Testis (tissue), 3 donors: ENCODE results near the gene SAE1. TPM values are rescaled to one million over a fixed set of nuclear protein-coding genes. Genes with fewer than 3 reads are reported as not detected.

Experiments
- DNase-seq: peaks from one replicate; pipeline ENCODE4 v3.0.0-alpha.2; 2019
- H3K27ac ChIP-seq, 2 donors: fragments of 200-600 bp; sonication (generic); one replicate each; pipeline ENCODE4 v1.5.1; 2019
- H3K27me3 ChIP-seq: fragments of 200-600 bp; sonication (generic); one replicate; pipeline ENCODE4 v1.5.1; 2019
- H3K36me3 ChIP-seq: fragments of 200-600 bp; sonication (generic); one replicate; pipeline ENCODE4 v1.5.1; 2017; ENCODE audit warnings: low read depth; ENCODE audit errors: missing control alignments
- H3K4me1 ChIP-seq: fragments of 200-600 bp; sonication (generic); one replicate; pipeline ENCODE4 v1.5.1; 2019
- H3K4me3 ChIP-seq, 2 donors: fragments of 200-600 bp; sonication (generic); one replicate each; pipeline ENCODE4 v1.5.1; 2017 to 2019
- H3K9me3 ChIP-seq: fragments of 200-600 bp; sonication (generic); one replicate; pipeline ENCODE4 v1.5.1; 2017
- CTCF ChIP-seq, 3 experiments: fragments of 450-650 bp in 2 of 3; fragments of 200-600 bp in 1 of 3; sonication (generic) in 1 of 3; IDR thresholded peaks; one replicate each; pipeline ENCODE4 v1.5.1; 2016 to 2019; ENCODE audit warnings: antibody characterized with exemption in 3 of 3, mild to moderate bottlenecking in 2 of 3, moderate library complexity in 1 of 3
- POLR2A ChIP-seq: fragments of 450-650 bp; IDR thresholded peaks from one replicate; pipeline ENCODE4 v1.6.1; 2017; ENCODE audit warnings: antibody characterized with exemption, mild to moderate bottlenecking, moderate library complexity
- WGBS, 2 donors: methylation state at CpG; one replicate each; pipeline ENCODE4 v1.1.5; 2018; 5-methylcytosine and 5-hydroxymethylcytosine counted together
- intact Hi-C: fragments of 100-400 bp; cut with DNase I; formaldehyde crosslinking; loops from one replicate; pipeline ENCODE4 v1.15.1; 2023; ENCODE audit warnings: low total_unique reads
- polyA plus RNA-seq: library from polyadenylated mRNA; stranded (reverse); fragments of 350-450 nt; fragmentation: Illumina TruSeq; extraction: RNeasy Lipid Tissue Mini Kit (QIAGEN cat#74804); gene quantifications from one replicate; pipeline ENCODE4 v1.2.3, GENCODE V29; 2014; ENCODE audit warnings: low read depth, low replicate concordance; ENCODE audit not compliant: insufficient read depth
- total RNA-seq, 2 donors: library from RNA; depleted of rRNA; stranded (reverse); fragments of >200 nt; gene quantifications; one replicate each; pipeline ENCODE4 v1.2.3, GENCODE V29; 2016

Gene SAE1
- total and polyA plus RNA-seq, 3 donors from 2014 or later = 105 to 185 (median 124) TPM

GRCh38 chr19:47161876-47162489, 31.3 kb downstream of the SAE1 start:
- intact Hi-C loops = no loop called here
- H3K4me1 ChIP-seq = peaks cover 14% of the 10 kb centered on the region
- no peak overlapping the region for H3K4me3 ChIP-seq
- TF ChIP-seq CTCF (IDR thresholded peaks at IDR 0.05) (no peak), POLR2A (no peak)
- WGBS, 2 donors = 58 to 76% methylated on average over 3 of the region's 3 CpGs
- no peaks in the 10 kb centered on the region for H3K9me3 ChIP-seq
- H3K27me3 ChIP-seq = no peaks in the 10 kb centered on the region
- H3K27ac ChIP-seq = no peak overlapping the region
- no peaks in the 10 kb centered on the region for H3K36me3 ChIP-seq
- no peak for DNase-seq

- no peak for DNase-seq
- no peak overlapping the region for H3K27ac ChIP-seq
- 89 to 91% methylated on average over 7 of the region's 7 CpGs for WGBS, 2 donors
- no peaks in the 10 kb centered on the region for H3K36me3 ChIP-seq
- intact Hi-C loops = no loop called here
- no peaks in the 10 kb centered on the region for H3K9me3 ChIP-seq
- no peaks in the 10 kb centered on the region for H3K4me1 ChIP-seq
- H3K27me3 ChIP-seq = no peaks in the 10 kb centered on the region
- TF ChIP-seq CTCF (IDR thresholded peaks at IDR 0.05) (no peak), POLR2A (no peak)
- H3K4me3 ChIP-seq = no peak overlapping the region
These were observed 37.4 kb downstream of the SAE1 start for GRCh38 chr19:47168065-47168464.

- H3K36me3 ChIP-seq = no peaks in the 10 kb centered on the region
These were observed 42.2 kb downstream of the SAE1 start for GRCh38 chr19:47172666-47173455.

GRCh38 chr19:47176071-47176626, 45.5 kb downstream of the SAE1 start:
- no peak for DNase-seq
- 83 to 92% methylated on average over 5 of the region's 5 CpGs for WGBS, 2 donors
- H3K9me3 ChIP-seq = no peaks in the 10 kb centered on the region
- no peaks in the 10 kb centered on the region for H3K27me3 ChIP-seq
- no peaks in the 10 kb centered on the region for H3K4me1 ChIP-seq
- no peak overlapping the region for H3K27ac ChIP-seq
- no peak overlapping the region for H3K4me3 ChIP-seq
- TF ChIP-seq CTCF (IDR thresholded peaks at IDR 0.05) = no peak
- TF ChIP-seq POLR2A = no peak
- intact Hi-C loops = no loop called here
- no peaks in the 10 kb centered on the region for H3K36me3 ChIP-seq

More at GRCh38 chr19:47172666-47173455, 42.2 kb downstream of the SAE1 start:
- no peak for TF ChIP-seq POLR2A
- no peak for TF ChIP-seq CTCF (IDR thresholded peaks at IDR 0.05)
- DNase-seq = no peak
- H3K9me3 ChIP-seq = no peaks in the 10 kb centered on the region
- no peak overlapping the region for H3K4me3 ChIP-seq
- intact Hi-C loops = no loop called here
- WGBS, 2 donors = 95 to 98% methylated on average over 16 to 19 of the region's 19 CpGs
- H3K27me3 ChIP-seq = no peaks in the 10 kb centered on the region
- H3K4me1 ChIP-seq = no peaks in the 10 kb centered on the region
- H3K27ac ChIP-seq = no peak overlapping the region
